ENCODE measurements around the gene LINGO3.

DNA sequence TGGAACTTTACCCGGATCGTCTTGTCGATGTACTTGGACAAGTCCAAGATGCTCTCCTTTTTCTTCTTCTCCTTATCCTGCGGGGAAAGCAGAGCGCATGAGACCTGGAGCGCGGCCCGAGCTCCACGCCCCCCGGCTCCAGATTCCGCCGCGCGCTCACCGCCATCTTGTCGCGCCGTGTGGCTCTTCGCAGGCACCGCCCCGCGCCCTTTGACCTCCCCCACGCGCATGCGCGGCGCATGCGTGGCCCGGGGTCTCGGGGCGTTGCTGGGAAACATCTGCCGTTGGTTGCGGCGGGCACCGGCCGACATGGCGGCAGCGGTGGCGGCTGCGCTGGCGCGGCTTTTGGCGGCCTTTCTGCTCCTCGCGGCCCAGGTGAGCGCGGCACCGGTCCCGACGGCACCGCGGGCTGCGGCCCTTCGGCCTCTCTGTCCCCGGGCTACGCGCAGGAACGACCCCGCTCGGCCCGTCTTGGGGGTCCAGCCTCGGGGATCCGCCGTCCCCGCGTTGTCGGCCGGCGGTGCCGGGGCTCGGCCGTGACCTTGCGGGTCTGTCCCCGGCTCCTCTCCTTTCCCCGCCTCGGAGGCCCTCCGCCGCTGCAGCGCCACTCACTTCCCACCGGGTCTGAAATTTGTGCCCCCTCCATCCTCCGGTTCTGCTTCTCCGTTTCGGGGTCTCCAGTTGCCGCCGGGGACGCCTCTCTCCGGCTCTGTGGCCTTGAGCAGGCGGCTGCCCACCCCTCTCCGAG is 20.6 kb upstream of the LINGO3 start, which contains the start of the genes LSM7 and SPPL2B:
- TF ChIP-seq, protein P1, sequence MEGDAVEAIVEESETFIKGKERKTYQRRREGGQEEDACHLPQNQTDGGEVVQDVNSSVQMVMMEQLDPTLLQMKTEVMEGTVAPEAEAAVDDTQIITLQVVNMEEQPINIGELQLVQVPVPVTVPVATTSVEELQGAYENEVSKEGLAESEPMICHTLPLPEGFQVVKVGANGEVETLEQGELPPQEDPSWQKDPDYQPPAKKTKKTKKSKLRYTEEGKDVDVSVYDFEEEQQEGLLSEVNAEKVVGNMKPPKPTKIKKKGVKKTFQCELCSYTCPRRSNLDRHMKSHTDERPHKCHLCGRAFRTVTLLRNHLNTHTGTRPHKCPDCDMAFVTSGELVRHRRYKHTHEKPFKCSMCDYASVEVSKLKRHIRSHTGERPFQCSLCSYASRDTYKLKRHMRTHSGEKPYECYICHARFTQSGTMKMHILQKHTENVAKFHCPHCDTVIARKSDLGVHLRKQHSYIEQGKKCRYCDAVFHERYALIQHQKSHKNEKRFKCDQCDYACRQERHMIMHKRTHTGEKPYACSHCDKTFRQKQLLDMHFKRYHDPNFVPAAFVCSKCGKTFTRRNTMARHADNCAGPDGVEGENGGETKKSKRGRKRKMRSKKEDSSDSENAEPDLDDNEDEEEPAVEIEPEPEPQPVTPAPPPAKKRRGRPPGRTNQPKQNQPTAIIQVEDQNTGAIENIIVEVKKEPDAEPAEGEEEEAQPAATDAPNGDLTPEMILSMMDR (IDR thresholded peaks at IDR 0.05): no peak
- TF ChIP-seq EZH2 (IDR thresholded peaks at IDR 0.05; ENCODE audit: borderline replicate concordance, insufficient read depth, low read depth, low read length, poor library complexity, severe bottlenecking): no peak
